ENCODE data around the gene TNS3.

The TNS3 gene

GRCh38 chr7:47320296-47320695 lies 261.6 kb downstream of the TNS3 start:
- H3K4me3 ChIP-seq (ENCODE audit: low read depth, low read length): no peak overlapping the region

GRCh38 chr7:47318395-47319182 lies 263.3 kb downstream of the TNS3 start:
- no peak overlapping the region for H3K4me3 ChIP-seq (ENCODE audit: low read depth, low read length)

GRCh38 chr7:47317487-47317886 lies 264.4 kb downstream of the TNS3 start:
- H3K4me3 ChIP-seq (ENCODE audit: low read depth, low read length): no peak overlapping the region

- no peak overlapping the region for H3K4me3 ChIP-seq (ENCODE audit: low read depth, low read length)
Measured at GRCh38 chr7:47314728-47315607, 266.9 kb downstream of the TNS3 start.

DNA sequence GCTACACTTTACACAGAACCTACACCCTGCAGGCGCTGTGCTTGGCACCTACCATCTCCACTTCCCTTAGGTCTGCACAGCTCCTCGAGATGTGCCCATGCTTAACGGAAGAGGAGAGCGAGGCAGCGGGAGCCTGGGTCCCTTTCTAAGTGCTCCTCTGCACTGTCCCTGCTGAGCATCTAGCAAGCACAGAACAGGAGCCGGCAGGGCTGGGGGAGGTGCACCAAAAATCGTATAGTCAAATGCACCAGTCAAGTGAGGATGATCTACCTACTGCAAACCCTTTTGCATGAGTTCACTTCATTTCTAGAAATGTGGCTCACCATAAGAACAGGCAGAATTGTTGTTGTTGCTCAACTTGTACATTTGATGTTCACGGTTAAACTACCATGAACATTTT lies 267.7 kb downstream of the TNS3 start:
- no peak overlapping the region for H3K4me3 ChIP-seq (ENCODE audit: low read depth, low read length)

GRCh38 chr7:47313564-47313963 lies 268.3 kb downstream of the TNS3 start:
- H3K4me3 ChIP-seq (ENCODE audit: low read depth, low read length): no peak overlapping the region

GRCh38 chr7:47311891-47312290 lies 270.0 kb downstream of the TNS3 start:
- no peak overlapping the region for H3K4me3 ChIP-seq (ENCODE audit: low read depth, low read length)

DNA sequence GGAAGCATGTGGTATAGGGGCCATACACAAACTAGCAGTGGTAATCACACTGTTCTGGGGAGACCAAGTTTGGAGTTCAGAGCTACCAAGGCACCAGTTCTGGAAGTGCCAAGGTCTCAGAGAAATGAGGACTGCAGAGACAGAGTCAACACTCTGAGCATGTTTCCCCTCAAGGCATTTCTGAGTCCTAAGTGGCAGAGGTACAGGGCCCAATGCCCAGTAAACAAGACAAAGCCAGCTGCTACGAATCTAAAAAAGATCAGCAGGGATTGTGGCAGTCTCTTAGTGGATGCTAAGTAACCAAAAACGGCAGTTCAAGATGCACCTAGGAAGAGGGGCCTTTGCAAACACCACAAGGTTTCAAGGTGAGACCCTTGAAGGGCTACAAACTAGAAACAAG lies 271.9 kb downstream of the TNS3 start:
- no peak overlapping the region for H3K4me3 ChIP-seq (ENCODE audit: low read depth, low read length)

GRCh38 chr7:47308808-47309207 lies 273.1 kb downstream of the TNS3 start:
- H3K4me3 ChIP-seq (ENCODE audit: low read depth, low read length): no peak overlapping the region

DNA sequence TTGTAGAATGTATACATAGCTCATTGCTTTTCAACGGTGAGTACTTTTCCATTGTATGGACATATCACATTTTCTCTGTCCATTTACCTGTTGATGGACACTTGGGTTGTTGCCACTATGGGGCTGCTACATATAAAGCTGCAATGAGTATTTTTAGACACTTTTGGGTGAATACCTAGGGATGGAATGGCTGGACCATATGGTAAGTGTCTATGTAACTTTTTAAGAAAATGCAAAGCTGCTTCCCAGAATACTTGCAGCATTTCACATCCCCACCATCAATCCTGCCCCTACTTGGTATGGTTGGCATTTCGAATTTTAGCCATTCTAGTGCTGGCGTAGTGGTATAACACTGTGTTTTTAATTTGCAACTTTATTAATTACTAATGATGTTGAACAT lies 274.6 kb downstream of the TNS3 start:
- no peak overlapping the region for H3K4me3 ChIP-seq (ENCODE audit: low read depth, low read length)

GRCh38 chr7:47304727-47305719 lies 276.9 kb downstream of the TNS3 start:
- no peak overlapping the region for H3K4me3 ChIP-seq (ENCODE audit: low read depth, low read length)

GRCh38 chr7:47303695-47304453 lies 278.0 kb downstream of the TNS3 start:
- no peak overlapping the region for H3K4me3 ChIP-seq (ENCODE audit: low read depth, low read length)

DNA sequence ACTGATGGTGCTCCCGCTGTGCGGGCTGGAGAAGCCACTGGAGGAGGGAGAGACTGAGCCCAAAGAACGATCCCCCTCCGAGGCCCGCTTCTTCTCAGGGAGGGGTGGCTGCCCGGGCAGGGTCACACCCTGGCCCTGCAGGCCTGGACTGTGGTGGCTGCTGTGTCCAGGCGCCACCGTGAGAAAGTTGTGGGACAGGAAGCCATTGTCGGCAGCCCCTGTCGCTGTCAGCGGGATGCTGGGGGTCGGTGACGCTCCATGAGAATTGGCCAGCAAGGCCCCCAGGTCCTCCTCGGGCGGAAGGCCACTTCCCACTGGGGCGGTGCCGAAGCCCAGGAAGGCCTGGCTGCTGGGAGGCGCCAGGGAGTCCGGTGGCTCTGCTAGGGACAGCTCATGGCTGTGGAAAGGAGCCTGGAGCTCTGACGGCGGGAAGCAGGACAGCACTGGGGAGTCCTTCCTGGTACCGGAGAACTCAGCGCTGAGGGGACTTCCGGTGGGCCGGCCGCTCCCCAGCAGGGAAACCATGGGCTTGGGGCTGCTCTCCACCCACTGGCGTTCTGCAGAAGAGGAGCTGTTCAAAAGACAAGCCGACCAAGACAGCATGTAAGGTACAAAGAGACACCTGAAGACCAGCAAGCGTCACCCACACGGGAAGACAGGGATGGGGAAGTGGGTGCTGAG lies 278.8 kb downstream of the TNS3 start:
- no peak overlapping the region for H3K4me3 ChIP-seq (ENCODE audit: low read depth, low read length)

- no peak overlapping the region for H3K4me3 ChIP-seq (ENCODE audit: low read depth, low read length)
Measured at GRCh38 chr7:47302560-47302959, 279.4 kb downstream of the TNS3 start.

DNA sequence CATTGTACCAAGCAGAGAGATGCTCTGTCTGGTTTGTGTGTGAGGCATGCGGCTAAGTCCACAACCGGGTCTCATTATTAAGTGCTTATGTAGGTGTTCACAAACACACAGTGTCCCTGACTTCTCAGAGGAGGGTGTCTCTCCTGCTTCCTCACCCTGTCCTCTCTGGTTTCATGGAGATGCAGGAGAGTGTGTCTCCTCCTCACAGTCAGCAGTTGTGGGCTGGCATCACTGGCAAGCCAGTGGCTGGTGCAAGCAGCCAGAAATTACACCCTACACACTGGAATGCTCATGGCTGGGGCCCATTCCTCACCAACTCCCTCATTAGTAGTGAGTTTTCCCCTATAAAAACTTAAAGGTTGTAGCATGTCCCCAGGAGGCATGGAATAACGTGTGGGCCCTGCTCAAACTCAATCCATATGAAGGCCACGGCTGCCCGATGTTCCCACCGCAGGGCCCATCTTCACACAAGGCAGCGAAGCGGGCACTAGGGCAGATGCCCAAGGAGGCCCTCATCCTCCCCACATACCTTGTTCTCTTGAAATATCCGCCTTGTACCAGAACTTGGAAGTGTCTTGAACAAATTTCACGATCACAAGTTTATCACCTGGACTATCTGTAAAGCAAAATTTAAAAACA lies 280.1 kb downstream of the TNS3 start:
- H3K4me3 ChIP-seq (ENCODE audit: low read depth, low read length): no peak overlapping the region

GRCh38 chr7:47301105-47301477 lies 280.8 kb downstream of the TNS3 start:
- H3K4me3 ChIP-seq (ENCODE audit: low read depth, low read length): no peak overlapping the region

GRCh38 chr7:47300472-47301104 lies 281.3 kb downstream of the TNS3 start:
- no peak overlapping the region for H3K4me3 ChIP-seq (ENCODE audit: low read depth, low read length)

- no peak overlapping the region for H3K4me3 ChIP-seq (ENCODE audit: low read depth, low read length)
Measured at GRCh38 chr7:47299496-47299895, 282.4 kb downstream of the TNS3 start.

DNA sequence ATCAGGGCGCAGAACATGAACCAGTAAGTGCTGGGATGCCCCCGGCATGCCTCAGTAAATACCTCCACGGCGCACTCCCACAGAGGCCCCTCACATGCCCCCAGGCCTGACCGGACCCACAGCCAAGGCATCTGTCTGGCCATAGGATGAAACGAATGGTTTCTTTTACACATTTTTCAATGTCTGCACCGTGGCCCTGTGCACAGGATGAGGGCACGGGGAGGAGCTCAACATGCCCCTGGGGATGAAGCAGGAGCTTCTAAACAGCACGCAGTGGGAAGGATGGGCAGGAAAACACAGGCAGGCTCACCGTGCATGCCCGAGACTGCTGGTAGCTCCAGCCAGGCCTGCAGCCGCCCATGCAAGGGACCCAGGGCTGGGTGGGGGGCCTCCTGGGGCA lies 283.3 kb downstream of the TNS3 start:
- H3K4me3 ChIP-seq (ENCODE audit: low read depth, low read length): no peak overlapping the region

All from iPS-11a (cell line).